Gastroesophageal sphincter (tissue), 4 donors: ENCODE results near the gene KLF17. TPM values are rescaled to one million over a fixed set of nuclear protein-coding genes. Genes with fewer than 3 reads are reported as not detected.
A peak's percentile ranks its signal among the peaks of the same experiment; 100 is the strongest.

Experiments
- ATAC-seq: fragments of 150-250 bp; one replicate; pipeline ENCODE4 v1.9.1; 2016; ENCODE audit warnings: mild to moderate bottlenecking, moderate library complexity
- H3K27ac ChIP-seq, 4 donors: fragments of 200-600 bp; sonication (generic) in 3 of 4; 1 replicate in 3 of 4; 2 replicates in 1 of 4; pipeline ENCODE4 v1.5.1; 2016 to 2019
- H3K27me3 ChIP-seq: fragments of 200-600 bp; sonication (generic); one replicate; pipeline ENCODE4 v1.5.1; 2019
- H3K36me3 ChIP-seq, 2 donors: fragments of 200-600 bp; sonication (generic); one replicate each; pipeline ENCODE4 v1.5.1; 2019; ENCODE audit warnings: control low read depth in 1 of 2
- H3K4me1 ChIP-seq, 3 donors: fragments of 200-600 bp; sonication (generic); 1 replicate in 2 of 3; 2 replicates in 1 of 3; pipeline ENCODE4 v1.5.1; 2016 to 2019; ENCODE audit warnings: control low read depth in 2 of 3
- H3K4me3 ChIP-seq, 2 donors: fragments of 200-600 bp; sonication (generic); one replicate each; pipeline ENCODE4 v1.5.1; 2019; ENCODE audit warnings: mild to moderate bottlenecking in 1 of 2, moderate library complexity in 1 of 2
- H3K9me3 ChIP-seq, 3 donors: fragments of 200-600 bp; sonication (generic); one replicate each; pipeline ENCODE4 v1.5.1; 2017 to 2019; ENCODE audit warnings: control low read depth in 2 of 3
- EP300 ChIP-seq: sonication (generic); formaldehyde crosslinking; IDR thresholded peaks from one replicate; pipeline ENCODE4 v1.6.1; 2017; ENCODE audit warnings: antibody characterized with exemption, mild to moderate bottlenecking
- POLR2A ChIP-seq, 2 donors: fragments of 450-650 bp; IDR thresholded peaks; one replicate each; pipeline ENCODE4 v1.6.1; 2017; ENCODE audit warnings: antibody characterized with exemption in 2 of 2, mild to moderate bottlenecking in 2 of 2, moderate library complexity in 1 of 2
- POLR2AphosphoS5 ChIP-seq: sonication (generic); formaldehyde crosslinking; IDR thresholded peaks from one replicate; pipeline ENCODE4 v1.6.1; 2017; ENCODE audit warnings: antibody characterized with exemption
- WGBS, 2 donors: methylation state at CpG; one replicate each; pipeline ENCODE4 v1.1.5; 2018; ENCODE audit warnings: low coverage in 1 of 2; 5-methylcytosine and 5-hydroxymethylcytosine counted together
- total RNA-seq, 4 donors: library from RNA; depleted of rRNA; stranded (reverse); fragments of >200 nt; gene quantifications; one replicate each; pipeline ENCODE4 v1.1.0, GENCODE V29; 2016
- TF ChIP-seq, protein P1 (sequence below), 4 experiments: fragments of 200-600 bp in 2 of 4; fragments of 450-650 bp in 2 of 4; sonication (generic) in 1 of 4; IDR thresholded peaks; one replicate each; pipeline ENCODE4 v1.5.1; 2017 to 2019; ENCODE audit warnings: antibody characterized with exemption in 4 of 4, mild to moderate bottlenecking in 2 of 4, moderate library complexity in 2 of 4

The KLF17 gene
- total RNA-seq, 4 donors from 2014 or later = 0.13 to 1.3 (median 0.41) TPM

DNA sequence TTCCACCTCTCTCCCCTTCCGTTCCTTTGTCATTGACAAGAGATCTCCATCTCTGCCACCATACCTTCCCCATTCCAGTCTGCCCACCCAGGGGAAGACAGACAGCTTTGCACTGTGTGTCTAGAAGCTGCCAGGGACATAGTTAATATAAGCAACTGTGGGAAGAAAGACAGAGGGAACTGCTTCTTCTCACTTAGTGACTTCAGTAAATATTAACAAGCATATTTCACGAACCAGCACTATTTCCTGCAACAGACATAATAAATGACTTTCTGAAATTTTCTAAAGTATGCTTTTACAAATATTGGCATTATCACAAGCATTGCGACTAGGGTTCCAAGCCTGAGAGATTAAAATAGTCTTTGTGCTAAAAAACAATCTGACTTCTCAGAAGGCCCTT, 44.2 kb upstream of the KLF17 start:
- TF ChIP-seq, protein P1, sequence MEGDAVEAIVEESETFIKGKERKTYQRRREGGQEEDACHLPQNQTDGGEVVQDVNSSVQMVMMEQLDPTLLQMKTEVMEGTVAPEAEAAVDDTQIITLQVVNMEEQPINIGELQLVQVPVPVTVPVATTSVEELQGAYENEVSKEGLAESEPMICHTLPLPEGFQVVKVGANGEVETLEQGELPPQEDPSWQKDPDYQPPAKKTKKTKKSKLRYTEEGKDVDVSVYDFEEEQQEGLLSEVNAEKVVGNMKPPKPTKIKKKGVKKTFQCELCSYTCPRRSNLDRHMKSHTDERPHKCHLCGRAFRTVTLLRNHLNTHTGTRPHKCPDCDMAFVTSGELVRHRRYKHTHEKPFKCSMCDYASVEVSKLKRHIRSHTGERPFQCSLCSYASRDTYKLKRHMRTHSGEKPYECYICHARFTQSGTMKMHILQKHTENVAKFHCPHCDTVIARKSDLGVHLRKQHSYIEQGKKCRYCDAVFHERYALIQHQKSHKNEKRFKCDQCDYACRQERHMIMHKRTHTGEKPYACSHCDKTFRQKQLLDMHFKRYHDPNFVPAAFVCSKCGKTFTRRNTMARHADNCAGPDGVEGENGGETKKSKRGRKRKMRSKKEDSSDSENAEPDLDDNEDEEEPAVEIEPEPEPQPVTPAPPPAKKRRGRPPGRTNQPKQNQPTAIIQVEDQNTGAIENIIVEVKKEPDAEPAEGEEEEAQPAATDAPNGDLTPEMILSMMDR (IDR thresholded peaks at IDR 0.05) = no peak
- TF ChIP-seq POLR2AphosphoS5 = peak; percentile 58
- no peak overlapping the region for H3K4me3 ChIP-seq
- WGBS, 2 donors = 19% methylated on average over 3 of the region's 3 CpGs
- peak overlapping the region; percentile 52 to 62 (median 54) for H3K27ac ChIP-seq
- no peaks in the 10 kb centered on the region for H3K9me3 ChIP-seq
- no peaks in the 10 kb centered on the region for H3K36me3 ChIP-seq
- no peaks in the 10 kb centered on the region for H3K27me3 ChIP-seq
- ATAC-seq = peak; percentile 46
- peaks cover 0 to 25% (median 0%) of the 10 kb centered on the region in 3 donors for H3K4me1 ChIP-seq

DNA sequence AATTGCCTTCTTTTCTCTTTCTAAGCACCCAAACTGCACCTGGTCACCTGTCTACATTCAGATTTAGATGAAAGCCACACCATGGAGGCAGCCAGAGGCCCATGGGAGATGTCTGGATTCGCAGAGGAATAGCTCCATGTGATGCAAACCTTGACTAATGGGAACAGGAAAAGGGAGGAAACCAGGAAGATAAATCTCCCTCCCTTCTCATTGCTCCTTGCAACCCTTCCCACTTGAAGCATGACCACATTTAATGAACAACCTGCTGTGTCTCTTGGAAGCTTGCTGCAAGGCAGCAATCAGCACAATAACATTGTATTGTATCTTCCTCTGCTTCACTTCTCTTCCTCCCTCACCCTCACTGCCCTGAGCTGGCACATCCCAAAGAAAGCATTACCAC, 42.6 kb upstream of the KLF17 start:
- no peaks in the 10 kb centered on the region for H3K36me3 ChIP-seq
- H3K27me3 ChIP-seq = no peaks in the 10 kb centered on the region
- no peak overlapping the region for H3K4me3 ChIP-seq
- no peak for ATAC-seq
- WGBS, 2 donors = 60% methylated on average over 1 of the region's 1 CpG
- H3K27ac ChIP-seq = no peak overlapping the region
- peaks cover 0 to 25% (median 0%) of the 10 kb centered on the region in 3 donors for H3K4me1 ChIP-seq
- H3K9me3 ChIP-seq = no peaks in the 10 kb centered on the region
- no peak for TF ChIP-seq EP300
- TF ChIP-seq POLR2A (IDR thresholded peaks at IDR 0.05) = no peak
- no peak for TF ChIP-seq POLR2AphosphoS5
- TF ChIP-seq, protein P1 (IDR thresholded peaks at IDR 0.05) = no peak

DNA sequence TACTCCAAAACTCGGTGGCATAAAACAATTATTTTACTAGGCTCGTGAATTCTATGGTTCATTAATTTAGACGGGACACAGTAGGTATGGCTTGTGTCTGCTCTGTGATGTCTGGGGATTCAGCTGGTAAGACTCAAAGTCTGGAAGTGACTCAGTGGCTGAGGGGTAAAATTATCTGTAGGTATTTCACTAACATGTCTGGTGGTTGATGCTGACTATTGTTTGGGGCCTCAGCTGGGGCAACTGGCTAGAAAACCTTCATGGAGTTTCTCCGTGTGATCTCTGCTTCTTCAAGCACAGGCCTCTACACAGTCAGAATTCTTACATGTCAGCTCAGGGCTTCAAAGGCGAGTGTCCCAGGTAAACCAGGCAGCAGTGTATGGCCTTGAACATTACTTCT, 41.2 kb upstream of the KLF17 start:
- Histone ChIP-seq H3K9me3 (no peaks in the 10 kb centered on the region), H3K4me3 (no peak overlapping the region), H3K36me3 (no peaks in the 10 kb centered on the region), H3K4me1 (peaks cover 0 to 25% (median 0%) of the 10 kb centered on the region in 3 donors), H3K27me3 (no peaks in the 10 kb centered on the region), H3K27ac (no peak overlapping the region)
- ATAC-seq = no peak
- TF ChIP-seq, protein P1 (IDR thresholded peaks at IDR 0.05) = no peak
- TF ChIP-seq POLR2A (IDR thresholded peaks at IDR 0.05) = no peak
- no peak for TF ChIP-seq EP300
- no peak for TF ChIP-seq POLR2AphosphoS5
- WGBS, 2 donors = 61 to 85% methylated on average over 3 of the region's 5 CpGs

DNA sequence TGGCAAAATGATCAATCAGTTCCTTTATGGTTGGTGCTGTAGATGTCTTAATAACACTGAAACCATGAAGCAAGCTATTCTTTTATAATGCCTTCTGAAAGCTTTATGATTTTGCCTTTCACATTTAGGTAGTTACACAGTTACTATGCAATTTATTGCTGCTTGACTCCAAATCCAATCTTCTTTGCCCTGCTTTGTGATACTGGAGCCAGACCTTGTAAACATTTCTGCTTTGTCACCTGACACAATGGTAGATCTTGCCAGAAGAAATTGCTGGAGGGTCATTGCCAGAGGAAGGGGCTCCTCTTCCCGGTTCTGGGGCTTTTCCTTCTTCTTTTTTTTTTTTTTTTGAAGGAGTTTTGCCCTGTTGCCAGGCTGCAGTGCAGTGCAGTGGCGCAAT, 40.5 kb upstream of the KLF17 start:
- Histone ChIP-seq H3K27me3 (peaks cover 1% of the 10 kb centered on the region), H3K4me1 (peaks cover 0 to 25% (median 0%) of the 10 kb centered on the region in 3 donors), H3K4me3 (no peak overlapping the region), H3K36me3 (no peaks in the 10 kb centered on the region), H3K9me3 (no peaks in the 10 kb centered on the region), H3K27ac (no peak overlapping the region)
- no peak for ATAC-seq
- TF ChIP-seq POLR2A (IDR thresholded peaks at IDR 0.05) (no peak), EP300 (no peak), POLR2AphosphoS5 (no peak)
- TF ChIP-seq, protein P1 (IDR thresholded peaks at IDR 0.05) = no peak
- WGBS, 2 donors = 0 to 40% methylated on average over 1 of the region's 2 CpGs

DNA sequence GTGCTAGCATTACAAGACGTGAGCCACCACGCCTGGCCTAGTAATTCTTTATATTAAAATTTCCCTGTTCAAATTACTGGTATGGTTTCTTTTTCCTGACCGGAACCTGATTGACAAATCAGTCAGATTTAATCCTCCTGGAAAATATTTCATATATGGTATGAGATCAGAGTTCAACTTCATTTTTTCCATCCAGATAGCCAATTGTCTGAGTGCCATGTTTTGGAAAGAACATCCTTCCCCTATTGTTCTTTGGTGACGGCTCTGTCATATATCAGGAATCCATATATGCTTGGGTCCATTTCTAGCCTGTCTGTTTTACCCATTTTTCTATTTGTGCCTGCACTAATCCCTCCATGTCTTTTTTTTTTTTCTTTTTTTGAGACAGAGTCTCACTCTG, 39.1 kb upstream of the KLF17 start:
- ATAC-seq = no peak
- H3K4me3 ChIP-seq = no peak overlapping the region
- H3K9me3 ChIP-seq = no peaks in the 10 kb centered on the region
- H3K36me3 ChIP-seq = no peaks in the 10 kb centered on the region
- TF ChIP-seq POLR2AphosphoS5 = no peak
- no peak for TF ChIP-seq EP300
- no peak for TF ChIP-seq POLR2A (IDR thresholded peaks at IDR 0.05)
- TF ChIP-seq, protein P1 (IDR thresholded peaks at IDR 0.05) = no peak
- H3K4me1 ChIP-seq = peaks cover 0 to 18% (median 0%) of the 10 kb centered on the region in 3 donors
- H3K27ac ChIP-seq = no peak overlapping the region
- H3K27me3 ChIP-seq = peaks cover 4% of the 10 kb centered on the region
- WGBS, 2 donors = 75 to 87% methylated on average over 4 of the region's 4 CpGs
